ENCODE data around the gene RPL37. TPM values are rescaled to one million over a fixed set of nuclear protein-coding genes. Genes with fewer than 3 reads are reported as not detected.
A peak's percentile ranks its signal among the peaks of the same experiment; 100 is the strongest.

Gene RPL37
- total and polyA plus RNA-seq, 2 experiments from 2014 or later = 68.7 to 534 TPM

GRCh38 chr5:40799258-40799657 lies 35.8 kb downstream of the RPL37 start:
- no peak for DNase-seq (ENCODE audit: low spot score)
- 9% methylated on average over 1 of the region's 1 CpG for WGBS (ENCODE audit: low lambda C conversion rate, missing lambda C conversion rate)
- H3K79me2 ChIP-seq = peaks cover 42% of the 10 kb centered on the region
- H3K27ac ChIP-seq = peak overlapping the region; percentile 91
- no peaks in the 10 kb centered on the region for H3K36me3 ChIP-seq (replicated peaks; ENCODE audit: insufficient read depth, low read depth)
- H3K27me3 ChIP-seq = no peaks in the 10 kb centered on the region
- peak overlapping the region; percentile 75 for H3K4me2 ChIP-seq
- TF ChIP-seq CTCF (IDR thresholded peaks at IDR 0.05; ENCODE audit: poor library complexity) (no peak), EZH2 (IDR thresholded peaks at IDR 0.05; ENCODE audit: borderline replicate concordance) (no peak), EZH2phosphoT487 (IDR thresholded peaks at IDR 0.05; ENCODE audit: low read depth, severe bottlenecking, unreplicated experiment) (no peak)
- no peak overlapping the region for H2AFZ ChIP-seq
- H3K4me3 ChIP-seq = peak overlapping the region; percentile 73
- H3K9me2 ChIP-seq (replicated peaks; ENCODE audit: insufficient read depth) = no peaks in the 10 kb centered on the region
- peaks cover 13% of the 10 kb centered on the region for H4K20me1 ChIP-seq (ENCODE audit: insufficient read depth, poor library complexity, severe bottlenecking)
- peaks cover 26% of the 10 kb centered on the region for H3K4me1 ChIP-seq (ENCODE audit: insufficient read depth)
- no peaks in the 10 kb centered on the region for H3K9me3 ChIP-seq (ENCODE audit: low read depth)

- WGBS (ENCODE audit: low lambda C conversion rate, missing lambda C conversion rate) = 9% methylated on average over 7 of the region's 7 CpGs
- H3K4me3 ChIP-seq = peak overlapping the region; percentile 73
- DNase-seq (ENCODE audit: low spot score) = no peak
- peak overlapping the region; percentile 99 for H2AFZ ChIP-seq
- H3K9me3 ChIP-seq (ENCODE audit: low read depth) = no peaks in the 10 kb centered on the region
- TF ChIP-seq EZH2phosphoT487 (IDR thresholded peaks at IDR 0.05; ENCODE audit: low read depth, severe bottlenecking, unreplicated experiment) = no peak
- no peak for TF ChIP-seq CTCF (IDR thresholded peaks at IDR 0.05; ENCODE audit: poor library complexity)
- no peak for TF ChIP-seq EZH2 (IDR thresholded peaks at IDR 0.05; ENCODE audit: borderline replicate concordance)
- H3K27me3 ChIP-seq = no peaks in the 10 kb centered on the region
- H3K9me2 ChIP-seq (replicated peaks; ENCODE audit: insufficient read depth) = no peaks in the 10 kb centered on the region
- H3K4me1 ChIP-seq (ENCODE audit: insufficient read depth) = peaks cover 26% of the 10 kb centered on the region
- H3K4me2 ChIP-seq = peak overlapping the region; percentile 75
- H3K79me2 ChIP-seq = peaks cover 46% of the 10 kb centered on the region
- no peaks in the 10 kb centered on the region for H3K36me3 ChIP-seq (replicated peaks; ENCODE audit: insufficient read depth, low read depth)
- H3K27ac ChIP-seq = peak overlapping the region; percentile 91
- peaks cover 18% of the 10 kb centered on the region for H4K20me1 ChIP-seq (ENCODE audit: insufficient read depth, poor library complexity, severe bottlenecking)
These were observed 36.2 kb downstream of the RPL37 start for GRCh38 chr5:40798801-40799210.

- TF ChIP-seq EZH2phosphoT487 (IDR thresholded peaks at IDR 0.05; ENCODE audit: low read depth, severe bottlenecking, unreplicated experiment) (no peak), CTCF (IDR thresholded peaks at IDR 0.05; ENCODE audit: poor library complexity) (peak; percentile 65)
- 1% methylated on average over 47 of the region's 70 CpGs for WGBS (ENCODE audit: low lambda C conversion rate, missing lambda C conversion rate)
- H3K4me1 ChIP-seq (ENCODE audit: insufficient read depth) = peaks cover 26% of the 10 kb centered on the region
- H3K9me2 ChIP-seq (replicated peaks; ENCODE audit: insufficient read depth) = no peaks in the 10 kb centered on the region
- H4K20me1 ChIP-seq (ENCODE audit: insufficient read depth, poor library complexity, severe bottlenecking) = peaks cover 24% of the 10 kb centered on the region
- H3K27ac ChIP-seq = peak within 1 kb of the TSS; percentile 97
- peak within 1 kb of the TSS; percentile 93 for H3K4me3 ChIP-seq
- no peaks in the 10 kb centered on the region for H3K36me3 ChIP-seq (replicated peaks; ENCODE audit: insufficient read depth, low read depth)
- no peaks in the 10 kb centered on the region for H3K27me3 ChIP-seq
- DNase-seq (ENCODE audit: low spot score) = peak; percentile 97
- H3K79me2 ChIP-seq = peaks cover 52% of the 10 kb centered on the region
- peak within 1 kb of the TSS; percentile 99 for H2AFZ ChIP-seq
- peak within 1 kb of the TSS; percentile 87 for H3K4me2 ChIP-seq
- H3K9me3 ChIP-seq (ENCODE audit: low read depth) = no peaks in the 10 kb centered on the region
These were observed 36.8 kb downstream of the RPL37 start, which contains the start of gene PRKAA1 for GRCh38 chr5:40798012-40798800. Gene PRKAA1 (minus strand): TSS chr5:40798374. CDS start chr5:40798189, 185 bp downstream.
